ENCODE results near the gene NT5C2.

DNA sequence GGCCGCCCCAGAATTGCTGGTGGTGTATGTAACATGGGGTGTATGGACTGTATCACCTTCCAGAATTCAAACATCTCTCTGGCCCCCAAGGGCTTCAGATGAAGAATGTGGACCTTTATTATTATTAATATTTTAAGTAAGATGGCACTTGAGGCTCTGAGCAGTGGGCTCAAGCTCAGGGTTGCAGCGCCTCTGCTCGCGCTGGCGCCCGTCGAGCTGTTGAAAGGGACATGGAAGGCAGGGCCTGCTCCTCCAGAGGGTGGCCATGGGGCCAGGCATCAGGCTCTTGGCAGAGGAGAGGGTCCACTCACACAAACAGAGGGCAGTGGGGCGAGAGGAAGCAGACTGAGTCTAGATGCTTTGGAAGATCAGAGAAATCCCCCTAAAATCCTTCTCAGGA lies 120.2 kb downstream of the NT5C2 start:
- TF ChIP-seq POLR2AphosphoS5 (IDR thresholded peaks at IDR 0.05; ENCODE audit: low read depth, low read length): no peak
- no peak for TF ChIP-seq TAF1 (IDR thresholded peaks at IDR 0.05; ENCODE audit: low read depth, low read length)
- no peak for TF ChIP-seq POLR2A (IDR thresholded peaks at IDR 0.05; ENCODE audit: low read depth, low read length)
